Caco-2 (cell line): Measurements from ENCODE around the gene RNF123. TPM values are rescaled to one million over a fixed set of nuclear protein-coding genes. Genes with fewer than 3 reads are reported as not detected.

Experiments used
- BruUV-seq: library from RNA; stranded (reverse); fragments of 400-500 nt; replicated peaks from 2 replicates; lab custom pipeline; 2021; lab: Mats Ljungman, UMichigan
- CTCF ChIA-PET: fragments of 300-600 bp; sonication (Branson Sonifier 250); formaldehyde crosslinking; loops from one replicate; lab custom pipeline; 2022; ENCODE audit warnings: antibody characterized with exemption; lab: Charles Lee
- POLR2A ChIA-PET: fragments of 300-600 bp; sonication (Branson Sonifier 250); formaldehyde crosslinking; loops from one replicate; lab custom pipeline; 2022; ENCODE audit warnings: antibody characterized with exemption; lab: Charles Lee
- DNase-seq, 2 experiments: peaks; one replicate each; pipeline versions ENCODE4 v3.0.0 to v3.0.0-alpha.2; 2020 to 2022
- H3K27me3 ChIP-seq: replicated peaks from 2 replicates; pipeline ENCODE4 v1.6.0; 2011; ENCODE audit warnings: low read length; ENCODE audit not compliant: control insufficient read depth, insufficient read depth
- H3K36me3 ChIP-seq: 2 replicates; pipeline ENCODE4 v1.5.1; 2011; ENCODE audit warnings: low read length; ENCODE audit not compliant: control insufficient read depth, insufficient read depth
- H3K4me1 ChIP-seq: fragments of 250-450 bp; sonication (Bioruptor Pico); 2 replicates; pipeline ENCODE4 v1.5.1; 2020; ENCODE audit warnings: mild to moderate bottlenecking
- H3K4me3 ChIP-seq: 2 replicates; pipeline ENCODE4 v1.5.1; 2011; ENCODE audit warnings: low read depth, mild to moderate bottlenecking, control low read depth, low read length
- H3K9me3 ChIP-seq: fragments of 250-450 bp; sonication (Bioruptor Pico); 2 replicates; pipeline ENCODE4 v1.5.1; 2020; ENCODE audit warnings: mild to moderate bottlenecking, moderate library complexity
- H3K27ac Mint-ChIP-seq: one replicate; pipeline ENCODE4 v1.8.0; 2022; ENCODE audit warnings: mixed read lengths; ENCODE audit not compliant: unreplicated experiment
- H3K27me3 Mint-ChIP-seq: one replicate; pipeline ENCODE4 v1.8.0; 2022; ENCODE audit warnings: mixed read lengths; ENCODE audit not compliant: insufficient read depth, unreplicated experiment
- H3K36me3 Mint-ChIP-seq: one replicate; pipeline ENCODE4 v1.8.0; 2022; ENCODE audit warnings: mild to moderate bottlenecking, mixed read lengths; ENCODE audit not compliant: insufficient read depth, unreplicated experiment
- H3K4me1 Mint-ChIP-seq: one replicate; pipeline ENCODE4 v1.8.0; 2022; ENCODE audit warnings: low read depth, mixed read lengths; ENCODE audit not compliant: unreplicated experiment
- H3K4me3 Mint-ChIP-seq: one replicate; pipeline ENCODE4 v1.8.0; 2022; ENCODE audit warnings: mild to moderate bottlenecking, moderate library complexity, mixed read lengths; ENCODE audit not compliant: unreplicated experiment
- H3K9me3 Mint-ChIP-seq: one replicate; pipeline ENCODE4 v1.8.0; 2022; ENCODE audit warnings: mixed read lengths; ENCODE audit not compliant: unreplicated experiment
- intact Hi-C: fragments of 100-400 bp; cut with micrococcal nuclease; formaldehyde crosslinking; loops from one replicate; pipeline ENCODE4 v1.10.0; 2022; ENCODE audit not compliant: unreplicated experiment
- total RNA-seq: library from RNA; stranded (reverse); gene quantifications from 2 replicates; pipeline ENCODE4 v1.2.3, GENCODE V29; 2022
- TF ChIP-seq, protein P1 (sequence below), 2 experiments: fragments of 200-600 bp in 1 of 2; IDR thresholded peaks; 1 replicate in 1 of 2; 2 replicates in 1 of 2; pipeline versions ENCODE4 v1.5.1 to v1.8.0; 2011 to 2022; ENCODE audit warnings: antibody characterized with exemption in 1 of 2, control low read depth in 1 of 2, inconsistent platforms in 1 of 2, low read depth in 1 of 2, low read length in 1 of 2, mild to moderate bottlenecking in 1 of 2, moderate library complexity in 1 of 2; ENCODE audit not compliant: insufficient read depth in 1 of 2, severe bottlenecking in 1 of 2, unreplicated experiment in 1 of 2

Gene RNF123
- total RNA-seq, 1 experiment from 2014 or later = 45.2 TPM

- TF ChIP-seq, protein P1, sequence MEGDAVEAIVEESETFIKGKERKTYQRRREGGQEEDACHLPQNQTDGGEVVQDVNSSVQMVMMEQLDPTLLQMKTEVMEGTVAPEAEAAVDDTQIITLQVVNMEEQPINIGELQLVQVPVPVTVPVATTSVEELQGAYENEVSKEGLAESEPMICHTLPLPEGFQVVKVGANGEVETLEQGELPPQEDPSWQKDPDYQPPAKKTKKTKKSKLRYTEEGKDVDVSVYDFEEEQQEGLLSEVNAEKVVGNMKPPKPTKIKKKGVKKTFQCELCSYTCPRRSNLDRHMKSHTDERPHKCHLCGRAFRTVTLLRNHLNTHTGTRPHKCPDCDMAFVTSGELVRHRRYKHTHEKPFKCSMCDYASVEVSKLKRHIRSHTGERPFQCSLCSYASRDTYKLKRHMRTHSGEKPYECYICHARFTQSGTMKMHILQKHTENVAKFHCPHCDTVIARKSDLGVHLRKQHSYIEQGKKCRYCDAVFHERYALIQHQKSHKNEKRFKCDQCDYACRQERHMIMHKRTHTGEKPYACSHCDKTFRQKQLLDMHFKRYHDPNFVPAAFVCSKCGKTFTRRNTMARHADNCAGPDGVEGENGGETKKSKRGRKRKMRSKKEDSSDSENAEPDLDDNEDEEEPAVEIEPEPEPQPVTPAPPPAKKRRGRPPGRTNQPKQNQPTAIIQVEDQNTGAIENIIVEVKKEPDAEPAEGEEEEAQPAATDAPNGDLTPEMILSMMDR (IDR thresholded peaks at IDR 0.05; ENCODE audit: insufficient read depth in 1 of 2, low read depth in 1 of 2, low read length in 1 of 2, severe bottlenecking in 1 of 2, unreplicated experiment in 1 of 2) = no peak
- H3K27ac Mint-ChIP-seq = no peak overlapping the region
- no peaks in the 10 kb centered on the region for H3K4me1 Mint-ChIP-seq
- H3K9me3 Mint-ChIP-seq = no peaks in the 10 kb centered on the region
- Histone ChIP-seq H3K36me3 (no peaks in the 10 kb centered on the region), H3K4me3 (no peak overlapping the region), H3K27me3 (no peaks in the 10 kb centered on the region), H3K4me1 (no peaks in the 10 kb centered on the region), H3K9me3 (no peaks in the 10 kb centered on the region)
- BruUV-seq = no TSS peak
- intact Hi-C loops = no loop called here
- no peak for DNase-seq
- no peaks in the 10 kb centered on the region for H3K27me3 Mint-ChIP-seq
- no peak overlapping the region for H3K4me3 Mint-ChIP-seq
- peaks cover 3% of the 10 kb centered on the region for H3K36me3 Mint-ChIP-seq
- CTCF ChIA-PET = interaction anchor here (0.5 to 1.0 kb wide), 3 partner anchors 12 to 110 kb away, joined by 3 to 8 read pairs (median 3); no protein-coding TSS in a partner anchor
- POLR2A ChIA-PET = no interaction called here
Observed at GRCh38 chr3:49652218-49652902, 37.0 kb upstream of the RNF123 start.

GRCh38 chr3:49652903-49653415 is 36.4 kb upstream of the RNF123 start:
- no peaks in the 10 kb centered on the region for H3K36me3 ChIP-seq
- intact Hi-C loops = no loop called here
- Mint-ChIP-seq H3K27me3 (no peaks in the 10 kb centered on the region), H3K36me3 (no peaks in the 10 kb centered on the region), H3K9me3 (no peaks in the 10 kb centered on the region), H3K4me1 (no peaks in the 10 kb centered on the region), H3K4me3 (no peak overlapping the region), H3K27ac (no peak overlapping the region)
- ChIA-PET POLR2A (no interaction called here), CTCF (interaction anchor here (0.5 to 0.6 kb wide), 2 partner anchors 54 to 110 kb away, joined by 3 read pairs; no protein-coding TSS in a partner anchor)
- H3K9me3 ChIP-seq = no peaks in the 10 kb centered on the region
- DNase-seq = no peak
- H3K4me1 ChIP-seq = no peaks in the 10 kb centered on the region
- TF ChIP-seq, protein P1 (IDR thresholded peaks at IDR 0.05; ENCODE audit: insufficient read depth in 1 of 2, low read depth in 1 of 2, low read length in 1 of 2, severe bottlenecking in 1 of 2, unreplicated experiment in 1 of 2) = no peak
- no peak overlapping the region for H3K4me3 ChIP-seq
- no peaks in the 10 kb centered on the region for H3K27me3 ChIP-seq
- BruUV-seq = no TSS peak

GRCh38 chr3:49653621-49654020 is 35.7 kb upstream of the RNF123 start:
- H3K4me3 Mint-ChIP-seq = no peak overlapping the region
- no peaks in the 10 kb centered on the region for H3K4me1 ChIP-seq
- no peak overlapping the region for H3K27ac Mint-ChIP-seq
- no TSS peak for BruUV-seq
- DNase-seq = no peak
- TF ChIP-seq, protein P1 (IDR thresholded peaks at IDR 0.05; ENCODE audit: insufficient read depth in 1 of 2, low read depth in 1 of 2, low read length in 1 of 2, severe bottlenecking in 1 of 2, unreplicated experiment in 1 of 2) = no peak
- intact Hi-C loops = no loop called here
- ChIA-PET POLR2A (no interaction called here), CTCF (no interaction called here)
- H3K9me3 ChIP-seq = no peaks in the 10 kb centered on the region
- H3K4me3 ChIP-seq = no peak overlapping the region
- H3K27me3 ChIP-seq = no peaks in the 10 kb centered on the region
- H3K36me3 Mint-ChIP-seq = no peaks in the 10 kb centered on the region
- no peaks in the 10 kb centered on the region for H3K27me3 Mint-ChIP-seq
- H3K4me1 Mint-ChIP-seq = no peaks in the 10 kb centered on the region
- H3K36me3 ChIP-seq = no peaks in the 10 kb centered on the region
- no peaks in the 10 kb centered on the region for H3K9me3 Mint-ChIP-seq
